Neuronal stem cell (in vitro differentiated cells): ENCODE measurements around the gene CS.

Experiments used
- DNase-seq: peaks from one replicate; pipeline ENCODE4 v3.0.0-alpha.2; 2013; ENCODE audit warnings: low spot score
- H2AFZ ChIP-seq: one replicate; pipeline ENCODE4 v1.6.1; 2013; ENCODE audit warnings: mild to moderate bottlenecking, low read length, inconsistent platforms
- H2AK5ac ChIP-seq: 2 replicates; pipeline ENCODE4 v1.6.1; 2013; ENCODE audit warnings: low read depth, mild to moderate bottlenecking, inconsistent platforms, low read length, moderate library complexity, mixed read lengths
- H2BK120ac ChIP-seq: 2 replicates; pipeline ENCODE4 v1.6.1; 2013; ENCODE audit warnings: low read depth, mild to moderate bottlenecking, inconsistent platforms, low read length, moderate library complexity, mixed read lengths
- H2BK12ac ChIP-seq: one replicate; pipeline ENCODE4 v1.6.1; 2013; ENCODE audit warnings: low read length, inconsistent platforms
- H2BK15ac ChIP-seq: 2 replicates; pipeline ENCODE4 v1.6.1; 2013; ENCODE audit warnings: mild to moderate bottlenecking, low read length, inconsistent platforms, mixed read lengths
- H2BK5ac ChIP-seq: one replicate; pipeline ENCODE4 v1.6.1; 2013; ENCODE audit warnings: inconsistent platforms, mild to moderate bottlenecking, low read length, moderate library complexity
- H3K14ac ChIP-seq: one replicate; pipeline ENCODE4 v1.6.1; 2013; ENCODE audit warnings: low read length, inconsistent platforms
- H3K18ac ChIP-seq: 2 replicates; pipeline ENCODE4 v1.6.1; 2013; ENCODE audit warnings: low read length, inconsistent platforms
- H3K23ac ChIP-seq: 2 replicates; pipeline ENCODE4 v1.6.1; 2013; ENCODE audit warnings: low read depth, mild to moderate bottlenecking, mixed read lengths, low read length, inconsistent platforms; ENCODE audit not compliant: poor library complexity
- H3K27ac ChIP-seq: replicated peaks from 3 replicates; pipeline ENCODE4 v1.5.1; 2013; ENCODE audit warnings: low read length, inconsistent platforms
- H3K27me3 ChIP-seq, 3 experiments: 2 replicates each; pipeline ENCODE4 v1.6.1; 2013; ENCODE audit warnings: low read length in 3 of 3, mild to moderate bottlenecking in 2 of 3, inconsistent platforms in 1 of 3, low read depth in 1 of 3, mixed read lengths in 1 of 3, moderate library complexity in 1 of 3; ENCODE audit not compliant: control insufficient read depth in 3 of 3, insufficient read depth in 3 of 3
- H3K36me3 ChIP-seq, 2 donors: replicated peaks in 1 of 2; 2 replicates each; pipeline ENCODE4 v1.6.1; 2013; ENCODE audit warnings: low read length in 2 of 2; ENCODE audit not compliant: control insufficient read depth in 2 of 2, insufficient read depth in 2 of 2
- H3K4ac ChIP-seq: 2 replicates; pipeline ENCODE4 v1.6.1; 2013; ENCODE audit warnings: inconsistent platforms, mild to moderate bottlenecking, low read length, moderate library complexity
- H3K4me1 ChIP-seq, 2 donors: 1 replicate in 1 of 2; 2 replicates in 1 of 2; pipeline ENCODE4 v1.6.1; 2013; ENCODE audit warnings: low read length in 2 of 2, low read depth in 1 of 2; ENCODE audit not compliant: control insufficient read depth in 2 of 2, insufficient read depth in 1 of 2
- H3K4me2 ChIP-seq: one replicate; pipeline ENCODE4 v1.6.1; 2013; ENCODE audit warnings: mild to moderate bottlenecking, low read length, inconsistent platforms; ENCODE audit not compliant: insufficient read depth, poor library complexity, severe bottlenecking
- H3K4me3 ChIP-seq, 2 donors: 2 replicates each; pipeline ENCODE4 v1.5.1; 2013; ENCODE audit warnings: low read length in 2 of 2, mild to moderate bottlenecking in 2 of 2, inconsistent platforms in 1 of 2, moderate library complexity in 1 of 2
- H3K79me1 ChIP-seq: one replicate; pipeline ENCODE4 v1.6.1; 2013; ENCODE audit warnings: low read depth, mild to moderate bottlenecking, inconsistent platforms, low read length, moderate library complexity
- H3K9ac ChIP-seq: one replicate; pipeline ENCODE4 v1.6.1; 2013; ENCODE audit warnings: mild to moderate bottlenecking, low read depth, low read length, inconsistent platforms; ENCODE audit not compliant: poor library complexity
- H3K9me3 ChIP-seq, 2 donors: replicated peaks in 1 of 2; 2 replicates each; pipeline versions ENCODE3 to v1.6.1; 2013; ENCODE audit warnings: low read length in 2 of 2, mild to moderate bottlenecking in 2 of 2, inconsistent platforms in 1 of 2, low read depth in 1 of 2, mixed read lengths in 1 of 2, moderate library complexity in 1 of 2; ENCODE audit not compliant: control insufficient read depth in 2 of 2, insufficient read depth in 1 of 2
- H4K8ac ChIP-seq: one replicate; pipeline ENCODE4 v1.6.1; 2013; ENCODE audit warnings: low read depth, mild to moderate bottlenecking, inconsistent platforms, low read length, moderate library complexity
- H4K91ac ChIP-seq: one replicate; pipeline ENCODE4 v1.6.1; 2013; ENCODE audit warnings: low read length, low read depth, mild to moderate bottlenecking, inconsistent platforms; ENCODE audit not compliant: poor library complexity
- WGBS, 2 donors: extraction: QIAGEN DNeasy Blood & Tissue Kit; methylation state at CpG; one replicate each; pipeline ENCODE4 v1.1.7; 2013; ENCODE audit warnings: missing lambda C conversion rate in 2 of 2, mixed read lengths in 1 of 2; ENCODE audit not compliant: insufficient read length in 2 of 2, insufficient replicate concordance in 1 of 2; ENCODE audit errors: extremely low coverage in 2 of 2; 5-methylcytosine and 5-hydroxymethylcytosine counted together

Gene CS

GRCh38 chr12:56333679-56334489 lies 33.8 kb upstream of the CS start, which contains the start of gene PAN2:
PAN2 (minus strand) TSS chr12:56334000; CDS start chr12:56333094, 906 bp downstream.
- Histone ChIP-seq H3K27ac (peak within 1 kb of the TSS; percentile 92), H4K8ac (peak within 1 kb of the TSS; percentile 90), H4K91ac (peak within 1 kb of the TSS; percentile 41), H3K4me3 (peak within 1 kb of the TSS; percentile 66 to 84), H3K23ac (peak within 1 kb of the TSS; percentile 23), H3K27me3 (no peaks in the 10 kb centered on the region), H2BK15ac (peak within 1 kb of the TSS; percentile 10), H3K9ac (peak within 1 kb of the TSS; percentile 78), H3K36me3 (no peaks in the 10 kb centered on the region), H2BK120ac (no peak within 1 kb of the TSS), H3K79me1 (no peaks in the 10 kb centered on the region), H2BK12ac (no peak within 1 kb of the TSS), H2BK5ac (no peak within 1 kb of the TSS), H3K9me3 (no peaks in the 10 kb centered on the region), H2AFZ (peak within 1 kb of the TSS; percentile 84), H3K14ac (no peak within 1 kb of the TSS), H3K18ac (peak within 1 kb of the TSS; percentile 84), H2AK5ac (peak within 1 kb of the TSS; percentile 17), H3K4me1 (peaks cover 6 to 13% of the 10 kb centered on the region in 2 donors), H3K4ac (peak within 1 kb of the TSS; percentile 37), H3K4me2 (peak within 1 kb of the TSS; percentile 80)
- DNase-seq, result peak; percentile 91
- no CpG with 5 or more reads among the region's 45 CpGs for WGBS, 2 donors

GRCh38 chr12:56333197-56333678 lies 33.1 kb upstream of the CS start:
- Histone ChIP-seq H2AK5ac (peak overlapping the region; percentile 17), H3K79me1 (no peaks in the 10 kb centered on the region), H2BK12ac (no peak overlapping the region), H3K4me2 (peak overlapping the region; percentile 63), H3K14ac (no peak overlapping the region), H3K36me3 (peaks cover 0 to 5% of the 10 kb centered on the region in 2 donors), H4K91ac (peak overlapping the region; percentile 41), H3K27me3 (no peaks in the 10 kb centered on the region), H3K4me3 (peak overlapping the region; percentile 66 to 84), H3K27ac (peak overlapping the region; percentile 92), H3K9ac (peak overlapping the region; percentile 78), H2BK15ac (peak overlapping the region; percentile 10), H3K4me1 (peaks cover 6 to 9% of the 10 kb centered on the region in 2 donors), H3K9me3 (no peaks in the 10 kb centered on the region), H3K4ac (peak overlapping the region; percentile 37), H2BK120ac (no peak overlapping the region), H3K18ac (peak overlapping the region; percentile 71), H4K8ac (peak overlapping the region; percentile 90), H2AFZ (peak overlapping the region; percentile 84), H2BK5ac (no peak overlapping the region), H3K23ac (peak overlapping the region; percentile 2)
- no CpG with 5 or more reads among the region's 8 CpGs for WGBS, 2 donors
- no peak for DNase-seq

- H2AK5ac ChIP-seq, result peak overlapping the region; percentile 17
- no peak overlapping the region for H3K18ac ChIP-seq
- peak overlapping the region; percentile 78 for H3K9ac ChIP-seq
- peak overlapping the region; percentile 10 for H2BK15ac ChIP-seq
- H3K79me1 ChIP-seq, result no peaks in the 10 kb centered on the region
- H3K4me2 ChIP-seq, result peak overlapping the region; percentile 63
- H4K91ac ChIP-seq, result peak overlapping the region; percentile 41
- peaks cover 6 to 9% of the 10 kb centered on the region in 2 donors for H3K4me1 ChIP-seq
- no peak overlapping the region for H2BK12ac ChIP-seq
- no peak overlapping the region for H2BK5ac ChIP-seq
- no peak overlapping the region for H3K14ac ChIP-seq
- whole genome bisulfite sequencing, 2 donors, result no CpG with 5 or more reads among the region's 11 CpGs
- H2BK120ac ChIP-seq, result no peak overlapping the region
- H3K36me3 ChIP-seq, result peaks cover 2 to 11% of the 10 kb centered on the region in 2 donors
- no peaks in the 10 kb centered on the region for H3K27me3 ChIP-seq
- H3K4me3 ChIP-seq, result peak overlapping the region; percentile 25 to 66
- no peaks in the 10 kb centered on the region for H3K9me3 ChIP-seq
- DNase-seq, result no peak
- H3K23ac ChIP-seq, result no peak overlapping the region
- peak overlapping the region; percentile 90 for H4K8ac ChIP-seq
- peak overlapping the region; percentile 84 for H2AFZ ChIP-seq
- H3K4ac ChIP-seq, result peak overlapping the region; percentile 37
- peak overlapping the region; percentile 92 for H3K27ac ChIP-seq
Measured at GRCh38 chr12:56332512-56333196, 32.5 kb upstream of the CS start.
